GM19328 (cell line): ENCODE results near the gene RPS6KA5.
"Not testable (repeated sequence)": the region's sequence is repeated elsewhere in the genome, so short reads cannot be mapped to it uniquely, and the experiment has no call there.

Experiments
- ATAC-seq: cut with Tn5 transposase; IDR thresholded peaks from one replicate; pipeline ENCODE4 v1.9.1; 2021; ENCODE audit warnings: mild to moderate bottlenecking, moderate library complexity; ENCODE audit not compliant: unreplicated experiment

RPS6KA5 gene

DNA sequence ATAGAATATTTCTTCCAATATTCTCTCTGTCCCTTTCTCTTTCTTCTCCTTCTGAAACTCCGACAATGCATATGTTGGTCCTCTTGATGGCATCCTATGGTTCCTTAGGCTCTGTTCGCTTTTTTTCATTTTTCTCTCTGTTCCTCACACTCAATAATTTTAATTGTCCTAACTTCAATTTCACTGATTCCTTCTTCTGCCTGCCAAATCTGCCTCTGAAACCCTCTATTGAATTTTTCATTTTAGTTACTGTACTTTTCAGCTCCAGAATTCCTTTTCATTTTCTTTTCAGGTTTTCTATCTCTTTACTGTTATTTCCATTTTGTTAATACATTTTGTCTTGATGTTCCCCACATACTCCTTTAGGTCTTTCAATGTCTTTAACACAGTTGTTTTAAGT lies 177.2 kb downstream of the RPS6KA5 start:
- ATAC-seq, result no peak

GRCh38 chr14:90880282-90880681 lies 180.2 kb downstream of the RPS6KA5 start:
- ATAC-seq, result no peak

GRCh38 chr14:90874599-90874998 lies 185.8 kb downstream of the RPS6KA5 start:
- ATAC-seq, result no peak

GRCh38 chr14:90871605-90872233 lies 188.7 kb downstream of the RPS6KA5 start:
- no peak for ATAC-seq

DNA sequence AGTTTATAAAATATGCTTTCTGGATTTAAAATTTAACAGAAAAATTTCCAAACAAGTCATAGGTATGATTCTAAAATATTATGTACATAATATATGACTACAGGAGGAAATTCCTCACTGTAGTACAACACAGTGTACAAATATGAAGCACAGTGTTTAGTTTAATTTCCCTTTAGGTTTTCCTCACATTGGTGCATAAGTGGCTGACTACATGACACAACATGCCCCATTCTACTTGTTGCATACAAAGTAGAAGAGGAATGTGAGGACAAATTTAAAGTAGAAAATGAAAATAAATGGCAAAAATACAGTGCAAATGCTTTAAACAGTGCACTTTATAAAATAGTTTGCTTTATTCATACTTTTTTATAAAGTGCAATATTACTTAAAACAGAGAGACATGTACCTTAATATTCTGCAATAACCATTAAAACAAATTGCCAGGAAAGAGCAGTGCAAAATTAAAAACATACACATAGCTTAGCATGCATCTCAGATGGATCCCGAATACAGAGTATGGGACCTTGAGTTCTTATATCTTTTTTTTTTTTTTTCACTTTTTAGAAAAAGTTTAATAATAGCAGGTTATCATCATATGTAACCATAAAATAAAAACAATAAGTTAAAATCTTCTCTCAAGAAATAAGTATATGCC lies 189.4 kb downstream of the RPS6KA5 start:
- no peak for ATAC-seq

DNA sequence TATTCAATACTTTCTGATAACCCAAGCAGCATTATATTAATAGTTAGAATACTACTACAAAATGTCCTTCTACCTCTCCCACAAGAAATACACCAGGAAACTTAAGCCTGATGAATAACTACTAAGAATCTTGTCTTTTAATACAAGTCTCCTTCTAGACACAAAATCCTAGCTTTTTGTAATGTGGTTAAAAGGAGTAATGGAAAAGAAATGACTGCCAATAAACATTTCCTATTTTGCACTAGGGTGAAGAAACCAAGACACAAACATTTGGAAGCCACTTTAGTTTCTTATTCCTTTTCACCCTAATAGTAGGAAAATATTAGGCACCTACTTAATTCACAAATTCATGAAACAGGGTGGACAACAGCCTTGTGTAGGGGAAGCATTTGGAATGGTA lies 192.9 kb downstream of the RPS6KA5 start:
- no peak for ATAC-seq

- no peak for ATAC-seq
Measured at GRCh38 chr14:90866833-90867232, 193.6 kb downstream of the RPS6KA5 start.

- no peak for ATAC-seq
Measured at GRCh38 chr14:90864741-90865140, 195.7 kb downstream of the RPS6KA5 start.

- ATAC-seq, result no peak
Measured at GRCh38 chr14:90858511-90858910, 201.9 kb downstream of the RPS6KA5 start.

- no peak for ATAC-seq
Measured at GRCh38 chr14:90857866-90858265, 202.6 kb downstream of the RPS6KA5 start.

GRCh38 chr14:90856115-90856514 lies 204.3 kb downstream of the RPS6KA5 start:
- not testable (repeated sequence) for ATAC-seq

DNA sequence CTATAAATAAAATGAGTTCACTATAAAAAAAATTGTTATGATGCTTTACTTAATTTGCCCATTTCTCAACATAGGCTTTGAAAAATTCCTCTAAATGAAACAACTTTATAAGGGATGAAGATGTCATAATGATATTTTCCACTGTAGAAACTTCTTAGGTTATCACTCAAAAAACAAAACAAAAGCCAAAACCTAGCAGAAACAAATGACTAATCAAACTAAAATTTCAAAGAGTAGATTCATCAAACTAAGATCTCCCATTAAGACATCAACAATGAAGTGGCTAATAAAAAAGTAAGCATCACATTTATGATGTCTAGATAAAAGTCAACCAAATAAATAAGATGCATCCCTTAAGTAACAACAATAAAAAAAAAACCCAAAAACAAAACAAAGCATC lies 207.3 kb downstream of the RPS6KA5 start:
- no peak for ATAC-seq

DNA sequence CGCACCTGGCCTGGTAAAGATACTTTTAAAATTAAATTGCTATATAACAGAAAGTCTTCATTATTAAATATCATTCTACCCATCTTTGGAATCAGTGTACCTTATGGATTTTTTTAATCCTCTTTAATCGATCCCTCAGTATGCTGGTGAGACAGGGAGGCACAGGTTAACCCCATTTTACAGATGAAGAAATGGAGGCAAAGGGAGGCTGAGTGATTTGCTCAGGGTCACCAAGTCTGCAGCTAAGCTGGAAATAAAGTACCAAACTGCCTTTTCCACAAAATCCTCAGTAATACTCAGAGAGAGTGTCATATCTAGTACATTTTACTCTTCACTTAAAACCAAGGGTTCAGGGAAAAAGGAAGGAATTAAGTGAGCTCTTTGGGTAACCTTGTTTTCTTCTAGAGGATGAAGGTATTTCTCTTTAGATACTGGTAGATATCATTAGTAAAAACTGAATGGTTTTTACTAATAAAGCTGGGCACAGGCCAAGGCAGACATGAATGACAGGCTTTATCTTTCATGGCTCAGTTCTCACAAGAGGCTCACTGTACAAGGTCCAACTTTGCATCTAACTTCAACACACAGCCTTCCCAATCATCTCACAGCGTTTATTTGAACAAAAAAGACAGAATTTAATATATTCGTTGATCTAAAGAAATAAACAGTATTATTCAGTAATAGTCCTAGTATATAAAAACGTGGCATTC lies 209.0 kb downstream of the RPS6KA5 start:
- ATAC-seq, result no peak

DNA sequence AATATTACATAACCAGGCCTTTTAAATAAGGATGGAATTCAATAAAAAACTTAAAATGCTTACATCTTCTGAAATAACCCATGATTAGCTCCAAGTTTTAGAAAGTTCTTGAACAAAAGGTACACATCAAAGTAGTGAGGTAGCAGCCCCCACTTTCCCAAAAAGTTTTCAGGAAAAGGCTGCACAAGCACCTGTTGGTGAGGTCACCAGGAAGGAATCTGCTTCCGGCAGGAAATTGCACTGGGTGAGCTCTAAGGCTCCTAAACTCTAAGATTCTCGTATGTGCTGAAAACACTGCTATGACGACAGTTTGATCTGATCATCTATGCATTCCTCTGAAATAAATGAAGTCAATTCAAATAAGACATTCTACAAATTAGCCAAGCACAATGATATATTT lies 210.0 kb downstream of the RPS6KA5 start:
- no peak for ATAC-seq

DNA sequence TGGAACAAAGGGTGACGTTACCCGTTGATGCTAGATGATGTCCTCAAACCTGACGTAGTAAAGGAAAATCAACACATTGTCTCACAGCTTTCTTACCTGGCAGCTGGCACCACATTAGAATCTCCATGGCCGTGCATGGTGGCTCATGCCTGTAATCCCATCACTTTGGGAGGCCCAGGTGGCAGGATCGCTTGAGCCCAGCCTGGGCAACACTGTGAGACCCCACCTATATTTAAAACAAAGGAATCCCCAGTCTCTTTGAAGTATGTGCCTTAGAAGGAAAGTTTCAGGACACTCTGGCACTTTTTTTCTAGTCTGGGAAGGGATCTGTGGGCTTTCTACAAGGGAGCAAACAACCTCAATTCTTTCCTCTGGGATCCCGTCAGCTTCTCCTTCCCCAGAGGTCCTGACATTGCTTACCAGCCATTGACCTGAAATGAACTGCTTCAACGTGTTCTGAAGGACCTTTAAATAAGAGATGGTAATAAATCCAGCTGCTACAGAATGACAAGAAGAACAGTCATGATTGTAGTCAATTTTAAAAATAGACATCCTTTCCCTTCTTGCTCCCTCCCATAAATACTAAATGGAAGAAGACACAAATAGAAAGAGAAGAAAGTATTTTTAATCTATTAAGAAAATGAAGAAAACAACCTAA lies 210.5 kb downstream of the RPS6KA5 start:
- ATAC-seq, result no peak

- no peak for ATAC-seq
Measured at GRCh38 chr14:90848944-90849731, 211.3 kb downstream of the RPS6KA5 start.

DNA sequence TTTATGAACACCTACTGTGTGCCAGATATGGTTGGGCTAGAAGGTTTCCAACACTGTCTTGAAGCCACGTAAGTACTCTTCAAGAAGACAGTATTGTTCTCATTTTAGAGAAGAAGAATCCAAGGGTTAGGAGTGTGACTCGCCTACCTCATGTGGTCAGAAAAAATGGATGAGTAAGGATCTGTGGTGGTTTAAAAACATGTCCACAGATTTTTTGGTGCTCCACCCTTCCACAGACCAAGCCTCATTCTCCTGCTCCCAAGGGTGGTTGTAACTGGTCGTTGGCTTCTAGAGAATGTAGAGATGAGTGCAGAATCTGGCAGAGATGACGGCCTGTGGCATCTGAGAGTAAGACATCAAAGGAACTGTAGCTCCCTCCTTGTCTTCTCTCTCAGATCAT lies 213.9 kb downstream of the RPS6KA5 start:
- no peak for ATAC-seq

GRCh38 chr14:90844321-90844720 lies 216.1 kb downstream of the RPS6KA5 start:
- ATAC-seq, result no peak

GRCh38 chr14:90842726-90843125 lies 217.7 kb downstream of the RPS6KA5 start:
- ATAC-seq, result no peak

DNA sequence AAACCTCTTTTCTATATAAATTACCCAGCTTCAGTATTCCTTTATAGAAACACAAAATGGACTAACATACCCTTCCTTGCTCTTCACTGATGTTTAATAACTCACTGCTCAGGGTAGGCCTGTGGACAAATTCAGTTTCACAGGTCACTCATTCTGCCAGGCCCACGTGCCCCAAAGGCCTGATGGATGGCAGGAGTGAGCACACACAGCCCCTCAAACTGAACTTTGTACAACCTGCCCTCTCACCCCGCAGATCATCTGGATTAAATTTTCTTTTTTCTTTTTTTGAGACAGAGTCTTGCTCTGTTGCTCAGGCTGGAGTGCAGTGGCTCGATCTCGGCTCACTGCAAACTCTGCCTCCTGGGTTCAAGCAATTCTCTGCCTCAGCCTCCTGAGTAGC lies 219.8 kb downstream of the RPS6KA5 start:
- ATAC-seq, result not testable (repeated sequence)

DNA sequence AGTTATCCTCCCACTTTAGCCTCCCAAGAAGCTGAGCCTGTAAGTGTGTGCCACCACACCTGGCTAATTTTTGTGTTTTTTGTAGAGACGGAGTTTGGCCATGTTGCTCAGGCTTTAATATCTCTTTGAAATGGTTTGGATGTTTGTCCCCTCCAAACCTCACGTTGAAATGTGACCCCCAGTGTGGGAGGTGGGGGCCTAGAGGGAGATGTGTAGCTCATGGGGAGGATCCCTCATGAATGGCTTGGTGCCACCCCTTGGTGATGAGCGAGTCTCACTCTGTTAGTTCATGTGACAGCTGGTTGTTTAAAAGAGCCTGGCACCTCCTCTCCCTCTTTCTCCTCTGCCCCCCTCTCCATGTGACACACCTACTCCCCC lies 220.6 kb downstream of the RPS6KA5 start:
- ATAC-seq, result no peak
